SK-N-SH (cell line): ENCODE measurements around the gene KAT6B. TPM values are rescaled to one million over a fixed set of nuclear protein-coding genes. Genes with fewer than 3 reads are reported as not detected.

ENCODE experiments used
- CTCF ChIA-PET: fragments of 300-600, 350-600 bp; formaldehyde crosslinking; extraction: SDS; loops from one replicate; lab custom pipeline; 2021; lab: Yijun Ruan, JAX
- POLR2A ChIA-PET: fragments of 350-600 bp; sonication (Branson Sonifier 250); formaldehyde crosslinking; extraction: SDS; loops from one replicate; lab custom pipeline; 2020; ENCODE audit warnings: antibody characterized with exemption, inconsistent platforms; lab: Yijun Ruan, JAX
- DNase-seq: peaks from one replicate; pipeline ENCODE4 v3.0.0; 2012
- H2AFZ ChIP-seq: fragments of 200-600 bp; sonication (generic); 2 replicates; pipeline ENCODE4 v1.8.1; 2016; ENCODE audit warnings: antibody characterized with exemption, mild to moderate bottlenecking, low read depth
- H3F3A ChIP-seq: fragments of 200-600 bp; sonication (generic); replicated peaks from 2 replicates; pipeline ENCODE3; 2016; ENCODE audit warnings: antibody characterized with exemption, mild to moderate bottlenecking; ENCODE audit not compliant: insufficient read depth
- H3K27ac ChIP-seq, 2 experiments: fragments of 200-500 bp in 1 of 2; fragments of 200-600 bp in 1 of 2; sonication (Bioruptor generic) in 1 of 2; sonication (generic), shearing (Covaris generic) in 1 of 2; 2 replicates each; pipeline versions ENCODE4 v1.5.1 to v1.6.1; 2014 to 2016; ENCODE audit warnings: low read depth in 2 of 2, inconsistent platforms in 1 of 2, low read length in 1 of 2, mild to moderate bottlenecking in 1 of 2, mixed read lengths in 1 of 2
- H3K27me3 ChIP-seq: fragments of 200-600 bp; sonication (generic), shearing (Covaris generic); 2 replicates; pipeline ENCODE4 v1.6.1; 2016; ENCODE audit warnings: mixed run types; ENCODE audit not compliant: insufficient read depth
- H3K36me3 ChIP-seq, 2 experiments: fragments of 200-500 bp in 1 of 2; fragments of 200-600 bp in 1 of 2; sonication (Bioruptor generic) in 1 of 2; sonication (generic) in 1 of 2; replicated peaks in 1 of 2; 2 replicates each; pipeline versions ENCODE3 to v1.5.1; 2014 to 2016; ENCODE audit warnings: low read length in 1 of 2, mild to moderate bottlenecking in 1 of 2; ENCODE audit not compliant: insufficient read depth in 2 of 2, control insufficient read depth in 1 of 2
- H3K4me1 ChIP-seq, 2 experiments: fragments of 200-500 bp in 1 of 2; fragments of 200-600 bp in 1 of 2; sonication (Bioruptor generic) in 1 of 2; sonication (generic), shearing (Covaris generic) in 1 of 2; 2 replicates each; pipeline versions ENCODE4 v1.5.1 to v1.6.1; 2014 to 2016; ENCODE audit warnings: low read depth in 1 of 2, low read length in 1 of 2, mixed run types in 1 of 2; ENCODE audit not compliant: insufficient read depth in 2 of 2, control insufficient read depth in 1 of 2
- H3K4me2 ChIP-seq: fragments of 200-600 bp; sonication (generic), shearing (Covaris generic); 2 replicates; pipeline ENCODE4 v1.6.1; 2017; ENCODE audit warnings: mixed run types
- H3K4me3 ChIP-seq, 2 experiments: fragments of 200-500 bp in 1 of 2; fragments of 200-600 bp in 1 of 2; sonication (Bioruptor generic) in 1 of 2; sonication (generic), shearing (Covaris generic) in 1 of 2; 2 replicates each; pipeline versions ENCODE4 v1.5.1 to v1.8.1; 2014 to 2016; ENCODE audit warnings: low read depth in 2 of 2, inconsistent platforms in 1 of 2, low read length in 1 of 2, mild to moderate bottlenecking in 1 of 2, mixed read lengths in 1 of 2, moderate library complexity in 1 of 2
- H3K79me2 ChIP-seq: fragments of 200-600 bp; sonication (generic); 2 replicates; pipeline ENCODE4 v1.8.1; 2017; ENCODE audit warnings: mild to moderate bottlenecking; ENCODE audit not compliant: insufficient read depth
- H3K9ac ChIP-seq: fragments of 200-600 bp; sonication (generic); 2 replicates; pipeline ENCODE4 v1.6.1; 2017; ENCODE audit warnings: mixed run types
- H3K9me2 ChIP-seq: fragments of 200-600 bp; sonication (generic); 2 replicates; pipeline ENCODE4 v1.6.1; 2017; ENCODE audit warnings: mixed run types
- H3K9me3 ChIP-seq: fragments of 200-600 bp; sonication (generic); 2 replicates; pipeline ENCODE4 v1.6.1; 2017; ENCODE audit warnings: mixed run types, mild to moderate bottlenecking, moderate library complexity
- H4K20me1 ChIP-seq: fragments of 200-600 bp; sonication (generic); 2 replicates; pipeline ENCODE4 v1.6.1; 2017; ENCODE audit warnings: mild to moderate bottlenecking, mixed run types; ENCODE audit not compliant: insufficient read depth
- CTCF ChIP-seq: fragments of 200-600 bp; sonication (generic); IDR thresholded peaks from 2 replicates; pipeline ENCODE4 v1.6.1; 2017; ENCODE audit warnings: antibody characterized with exemption, mild to moderate bottlenecking, moderate library complexity
- EP300 ChIP-seq, 2 experiments: IDR thresholded peaks; 2 replicates each; pipeline versions ENCODE4 v1.4.0 to v1.6.1; 2012; ENCODE audit warnings: borderline replicate concordance in 1 of 2, low read depth in 1 of 2, low read length in 1 of 2
- FOSL2 ChIP-seq: IDR thresholded peaks from 2 replicates; pipeline ENCODE4 v1.4.0; 2012; ENCODE audit warnings: low read depth, mild to moderate bottlenecking, moderate library complexity, borderline replicate concordance
- FOXM1 ChIP-seq: IDR thresholded peaks from 2 replicates; pipeline ENCODE4 v1.4.0; 2012; ENCODE audit warnings: low read depth, mild to moderate bottlenecking
- GATA2 ChIP-seq: sonication (generic); formaldehyde crosslinking; IDR thresholded peaks from 2 replicates; pipeline ENCODE4 v1.5.0; 2020; ENCODE audit warnings: mild to moderate bottlenecking, missing genetic modification reagents
- MXI1 ChIP-seq: IDR thresholded peaks from 2 replicates; pipeline ENCODE4 v1.6.1; 2012; ENCODE audit warnings: mild to moderate bottlenecking, low read depth, low read length, improper control_type of control experiment
- NFIC ChIP-seq: IDR thresholded peaks from 2 replicates; pipeline ENCODE4 v1.4.0; 2012; ENCODE audit warnings: borderline replicate concordance
- NRF1 ChIP-seq: IDR thresholded peaks from 2 replicates; pipeline ENCODE4 v1.6.1; 2012; ENCODE audit warnings: low read depth, mild to moderate bottlenecking, low read length
- PBX3 ChIP-seq: IDR thresholded peaks from 2 replicates; pipeline ENCODE4; 2012
- POLR2AphosphoS5 ChIP-seq: IDR thresholded peaks from 2 replicates; pipeline ENCODE4 v1.6.1; 2012; ENCODE audit warnings: low read depth, low read length
- RAD21 ChIP-seq: IDR thresholded peaks from 2 replicates; pipeline ENCODE4 v1.6.1; 2012; ENCODE audit warnings: mild to moderate bottlenecking, low read length
- REST ChIP-seq: IDR thresholded peaks from 2 replicates; pipeline ENCODE4 v1.6.1; 2012; ENCODE audit warnings: mild to moderate bottlenecking, low read depth, low read length, moderate library complexity
- RXRA ChIP-seq: IDR thresholded peaks from 2 replicates; pipeline ENCODE4 v1.4.0; 2012; ENCODE audit warnings: low read depth, mild to moderate bottlenecking, borderline replicate concordance
- SIN3A ChIP-seq: IDR thresholded peaks from 2 replicates; pipeline ENCODE4 v1.6.1; 2012; ENCODE audit warnings: low read depth, mild to moderate bottlenecking, low read length, moderate library complexity, borderline replicate concordance
- SMC3 ChIP-seq: IDR thresholded peaks from 2 replicates; pipeline ENCODE4 v1.6.1; 2012; ENCODE audit warnings: low read depth, low read length, improper control_type of control experiment
- TCF12 ChIP-seq: IDR thresholded peaks from 2 replicates; pipeline ENCODE4 v1.4.0; 2012
- USF1 ChIP-seq: IDR thresholded peaks from 2 replicates; pipeline ENCODE4 v1.4.0; 2012; ENCODE audit warnings: low read depth, borderline replicate concordance
- ZBTB33 ChIP-seq: IDR thresholded peaks from 2 replicates; pipeline ENCODE4 v1.4.0; 2012; ENCODE audit warnings: low read depth, borderline replicate concordance
- WGBS: methylation state at CpG from one replicate; pipeline ENCODE4 v1.1.6; 2017; ENCODE audit warnings: low lambda C conversion rate; 5-methylcytosine and 5-hydroxymethylcytosine counted together
- polyA plus RNA-seq, 3 experiments: library from polyadenylated mRNA; depleted of rRNA; stranded (reverse); fragments of >200 nt; gene quantifications; 2 replicates each; pipeline ENCODE4 v1.2.3, GENCODE V29; 2012

Gene KAT6B
- polyA plus RNA-seq, 1 of the 3 experiments (the other 2 are of a cell fraction), result 4.3 TPM

- TF ChIP-seq NFIC, result peak; percentile 64
- peak; percentile 87 for TF ChIP-seq FOSL2
Observed at GRCh38 chr10:74924251-74924963, 98.0 kb downstream of the KAT6B start (continued).

- no peaks in the 10 kb centered on the region for H3K27me3 ChIP-seq
- H3F3A ChIP-seq, result peaks cover 39% of the 10 kb centered on the region
- no peak overlapping the region for H3K4me3 ChIP-seq
- H4K20me1 ChIP-seq, result peaks cover 7% of the 10 kb centered on the region; the same call in 1 of the 2 replicates
- no peak for DNase-seq
- H3K27ac ChIP-seq, result peak overlapping the region; percentile 73 to 83
- ChIA-PET POLR2A (no interaction called here), CTCF (interaction anchor here (1.3 kb wide), 1 partner anchor 10 kb away, joined by 3 read pairs; no protein-coding TSS in a partner anchor)
- H3K4me2 ChIP-seq, result peak overlapping the region; percentile 52; the same call in 1 of the 2 replicates
- TF ChIP-seq PBX3 (no peak), CTCF (no peak), RXRA (no peak), NRF1 (no peak), ZBTB33 (no peak), POLR2AphosphoS5 (no peak), MXI1 (no peak), TCF12 (no peak), GATA2 (no peak), NFIC (no peak), SMC3 (no peak), SIN3A (no peak), RAD21 (no peak), EP300 (IDR thresholded peaks at IDR 0.05; ENCODE audit: borderline replicate concordance in 1 of 2, low read depth in 1 of 2, low read length in 1 of 2) (no peak), FOSL2 (no peak), FOXM1 (no peak), USF1 (no peak), REST (no peak)
- WGBS, result 86% methylated on average over 1 of the region's 1 CpG
- H3K79me2 ChIP-seq, result peaks cover 90% of the 10 kb centered on the region
- peaks cover 0 to 4% of the 10 kb centered on the region in 2 experiments for H3K36me3 ChIP-seq
- H3K9ac ChIP-seq, result no peak overlapping the region
- H3K9me3 ChIP-seq, result no peaks in the 10 kb centered on the region
- no peaks in the 10 kb centered on the region for H3K9me2 ChIP-seq
- peaks cover 28 to 63% of the 10 kb centered on the region in 2 experiments for H3K4me1 ChIP-seq
- H2AFZ ChIP-seq, result no peak overlapping the region
Observed at GRCh38 chr10:74925291-74925690, 98.9 kb downstream of the KAT6B start.
